ENCODE data around the gene ASB2. TPM values are rescaled to one million over a fixed set of nuclear protein-coding genes. Genes with fewer than 3 reads are reported as not detected.

Gene ASB2
- total RNA-seq, 1 donor from 2014 or later: 268 TPM

- DNase-seq (no peak), ATAC-seq (no peak)
- intact Hi-C loops (cut with micrococcal nuclease): no loop called here
Measured at GRCh38 chr14:93898081-93898611, 78.2 kb downstream of the ASB2 start.

DNA sequence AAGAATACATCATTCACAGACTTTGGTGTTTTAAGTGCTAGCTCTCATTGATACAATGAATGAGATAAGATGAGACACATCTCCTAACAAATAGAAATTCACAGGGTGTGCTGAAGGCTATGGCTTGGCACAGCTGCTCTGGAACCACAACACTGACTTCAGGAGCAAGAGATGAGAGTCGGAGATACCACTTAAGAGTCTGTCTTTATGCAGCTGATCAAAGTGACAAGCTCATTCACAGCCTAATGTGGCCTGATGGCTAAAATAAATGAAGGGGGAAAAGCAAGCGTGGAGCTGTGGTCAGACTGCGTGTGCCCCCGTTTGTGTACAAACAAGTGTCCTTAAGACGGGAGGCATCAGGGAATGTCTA is 78.9 kb downstream of the ASB2 start:
- intact Hi-C loops (cut with micrococcal nuclease): no loop called here
- DNase-seq (no peak), ATAC-seq (no peak)

GRCh38 chr14:93895023-93895604 is 81.3 kb downstream of the ASB2 start:
- DNase-seq (no peak), ATAC-seq (no peak)
- intact Hi-C loops (cut with micrococcal nuclease): no loop called here

GRCh38 chr14:93893661-93894261 is 82.6 kb downstream of the ASB2 start:
- no peak for DNase-seq
- peak; percentile 51 for ATAC-seq
- intact Hi-C loops (cut with micrococcal nuclease): loop anchor here (5.0 kb wide), 1 partner anchor 236 kb away; no protein-coding TSS in a partner anchor

- DNase-seq (peak; percentile 84), ATAC-seq (peak; percentile 81)
- intact Hi-C loops (cut with micrococcal nuclease): loop anchor here (5.0 kb wide), 1 partner anchor 236 kb away; no protein-coding TSS in a partner anchor
Measured at GRCh38 chr14:93892923-93893558, 83.3 kb downstream of the ASB2 start.

GRCh38 chr14:93892505-93892839 is 83.9 kb downstream of the ASB2 start:
- DNase-seq (no peak), ATAC-seq (no peak)
- intact Hi-C loops (cut with micrococcal nuclease): loop anchor here (5.0 kb wide), 1 partner anchor 235 kb away; no protein-coding TSS in a partner anchor

- DNase-seq: no peak
- ATAC-seq: no peak
- intact Hi-C loops (cut with micrococcal nuclease): loop anchor here (5.0 kb wide), 1 partner anchor 235 kb away; no protein-coding TSS in a partner anchor
Measured at GRCh38 chr14:93891756-93892504, 84.4 kb downstream of the ASB2 start.

GRCh38 chr14:93889739-93890483 is 86.5 kb downstream of the ASB2 start:
- DNase-seq (no peak), ATAC-seq (no peak)
- intact Hi-C loops (cut with micrococcal nuclease): loop anchor here (5.0 kb wide), 1 partner anchor 233 kb away; no protein-coding TSS in a partner anchor

- peak; percentile 55 for ATAC-seq
- DNase-seq: no peak
- intact Hi-C loops (cut with micrococcal nuclease): no loop called here
Measured at GRCh38 chr14:93888995-93889394, 87.4 kb downstream of the ASB2 start.

- intact Hi-C loops (cut with micrococcal nuclease): no loop called here
- ATAC-seq (no peak), DNase-seq (no peak)
Measured at GRCh38 chr14:93884950-93885349, 91.4 kb downstream of the ASB2 start.

Small RNA genes within 50 kb of the gene (microRNA-seq; reads per million reads assigned to microRNA genes)
- not detected for gene MIR4506 (ENCODE audit: borderline number of aligned reads)

Other genes with a start within 250 kb of the ASB2 start
- 7.9 TPM for gene PRIMA1, start 188.1 kb downstream of the ASB2 start, total RNA-seq
- not detected for gene FAM181A, start 49.2 kb downstream of the ASB2 start, total RNA-seq
- 0.74 TPM for gene CCDC197, start 20.7 kb upstream of the ASB2 start, total RNA-seq
- gene OTUB2, start 49.8 kb upstream of the ASB2 start, total RNA-seq: 0.52 TPM
- 198 TPM for gene DDX24, start 104.6 kb upstream of the ASB2 start, total RNA-seq
- 9.7 TPM for gene IFI27L1, start 104.7 kb upstream of the ASB2 start, total RNA-seq
- 151 TPM for gene IFI27, start 134.2 kb upstream of the ASB2 start, total RNA-seq
- 41.1 TPM for gene IFI27L2, start 153.0 kb upstream of the ASB2 start, total RNA-seq
- gene PPP4R4, start 197.8 kb upstream of the ASB2 start, total RNA-seq: 0.30 TPM

All from left ventricle myocardium superior (tissue), 1 donor.